Activated naive CD8-positive, alpha-beta T cell (primary cell): Measurements from ENCODE around the gene ARHGEF16.

Source experiments
- H3K27ac Mint-ChIP-seq: one replicate; pipeline ENCODE4 v1.8.0; 2021; ENCODE audit warnings: mixed read lengths
- H3K27me3 Mint-ChIP-seq: one replicate; pipeline ENCODE4 v1.8.0; 2021; ENCODE audit warnings: mixed read lengths
- H3K36me3 Mint-ChIP-seq: one replicate; pipeline ENCODE4 v1.8.0; 2021; ENCODE audit warnings: mixed read lengths
- H3K4me1 Mint-ChIP-seq: one replicate; pipeline ENCODE4 v1.8.0; 2021; ENCODE audit warnings: low read depth, mixed read lengths
- H3K4me3 Mint-ChIP-seq: one replicate; pipeline ENCODE4 v1.8.0; 2021; ENCODE audit warnings: mild to moderate bottlenecking, mixed read lengths
- H3K9me3 Mint-ChIP-seq: one replicate; pipeline ENCODE4 v1.8.0; 2021; ENCODE audit warnings: low read depth, mixed read lengths

Gene ARHGEF16

GRCh38 chr1:3455670-3456448, 1.4 kb downstream of the ARHGEF16 start:
- no peak overlapping the region for H3K27ac Mint-ChIP-seq
- no peaks in the 10 kb centered on the region for H3K9me3 Mint-ChIP-seq
- peaks cover 4% of the 10 kb centered on the region for H3K27me3 Mint-ChIP-seq
- peaks cover 4% of the 10 kb centered on the region for H3K4me1 Mint-ChIP-seq
- no peaks in the 10 kb centered on the region for H3K36me3 Mint-ChIP-seq
- H3K4me3 Mint-ChIP-seq = peak overlapping the region; percentile 66

GRCh38 chr1:3456449-3456963, 2.0 kb downstream of the ARHGEF16 start:
- Mint-ChIP-seq H3K27me3 (peaks cover 2% of the 10 kb centered on the region), H3K9me3 (no peaks in the 10 kb centered on the region), H3K4me3 (no peak overlapping the region)

DNA sequence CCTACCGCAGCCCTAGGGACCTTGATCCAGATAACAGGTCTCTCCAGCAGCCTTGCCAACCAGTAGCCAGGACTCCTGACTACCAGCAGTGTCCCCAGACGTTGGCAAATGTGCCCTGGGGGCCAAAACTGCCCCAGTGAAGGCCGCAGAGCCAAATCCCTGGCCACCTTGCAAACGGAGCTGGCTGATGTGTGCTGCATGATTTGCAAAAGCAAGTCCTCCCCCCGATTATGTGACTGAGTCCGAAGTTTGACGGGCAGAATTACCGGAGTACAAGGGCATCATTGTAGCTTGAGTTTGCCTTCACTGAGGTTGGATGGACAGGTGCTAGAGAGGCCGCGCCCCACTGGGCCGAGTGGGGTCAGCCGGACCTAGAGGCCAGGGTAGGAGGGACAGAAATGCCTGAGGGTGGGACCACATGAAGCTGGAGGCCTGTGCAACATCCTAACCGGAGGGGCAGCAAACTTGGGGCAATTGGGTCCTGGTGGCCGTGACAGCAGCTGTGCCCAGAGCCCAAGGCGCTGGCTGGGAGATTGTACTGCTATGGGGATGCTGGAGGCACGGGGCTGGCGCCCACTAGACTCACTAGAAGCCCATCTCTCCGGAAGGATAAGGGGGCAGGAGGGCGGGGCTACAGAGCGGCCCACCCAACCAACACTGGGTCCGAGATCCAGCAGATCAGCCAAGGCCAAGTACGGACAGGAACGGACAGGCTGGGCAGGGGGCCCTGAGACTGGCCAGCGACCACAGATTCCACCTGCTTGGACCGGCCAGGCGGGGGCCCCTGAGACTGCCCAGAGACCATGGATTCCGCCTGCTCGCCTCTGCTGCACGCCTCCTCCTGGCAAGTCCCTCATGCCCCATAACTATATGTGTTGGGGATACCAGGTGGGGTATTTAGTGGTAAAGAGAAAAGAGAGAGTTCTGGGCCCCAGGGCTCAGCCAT, 2.8 kb downstream of the ARHGEF16 start:
- H3K36me3 Mint-ChIP-seq = no peaks in the 10 kb centered on the region
- H3K4me3 Mint-ChIP-seq = no peak overlapping the region
- H3K27ac Mint-ChIP-seq = no peak overlapping the region
- H3K27me3 Mint-ChIP-seq = peaks cover 2% of the 10 kb centered on the region
- H3K4me1 Mint-ChIP-seq = peaks cover 4% of the 10 kb centered on the region
- no peaks in the 10 kb centered on the region for H3K9me3 Mint-ChIP-seq

More at GRCh38 chr1:3456449-3456963, 2.0 kb downstream of the ARHGEF16 start:
- Mint-ChIP-seq H3K4me1 (peaks cover 4% of the 10 kb centered on the region), H3K27ac (no peak overlapping the region), H3K36me3 (no peaks in the 10 kb centered on the region)

DNA sequence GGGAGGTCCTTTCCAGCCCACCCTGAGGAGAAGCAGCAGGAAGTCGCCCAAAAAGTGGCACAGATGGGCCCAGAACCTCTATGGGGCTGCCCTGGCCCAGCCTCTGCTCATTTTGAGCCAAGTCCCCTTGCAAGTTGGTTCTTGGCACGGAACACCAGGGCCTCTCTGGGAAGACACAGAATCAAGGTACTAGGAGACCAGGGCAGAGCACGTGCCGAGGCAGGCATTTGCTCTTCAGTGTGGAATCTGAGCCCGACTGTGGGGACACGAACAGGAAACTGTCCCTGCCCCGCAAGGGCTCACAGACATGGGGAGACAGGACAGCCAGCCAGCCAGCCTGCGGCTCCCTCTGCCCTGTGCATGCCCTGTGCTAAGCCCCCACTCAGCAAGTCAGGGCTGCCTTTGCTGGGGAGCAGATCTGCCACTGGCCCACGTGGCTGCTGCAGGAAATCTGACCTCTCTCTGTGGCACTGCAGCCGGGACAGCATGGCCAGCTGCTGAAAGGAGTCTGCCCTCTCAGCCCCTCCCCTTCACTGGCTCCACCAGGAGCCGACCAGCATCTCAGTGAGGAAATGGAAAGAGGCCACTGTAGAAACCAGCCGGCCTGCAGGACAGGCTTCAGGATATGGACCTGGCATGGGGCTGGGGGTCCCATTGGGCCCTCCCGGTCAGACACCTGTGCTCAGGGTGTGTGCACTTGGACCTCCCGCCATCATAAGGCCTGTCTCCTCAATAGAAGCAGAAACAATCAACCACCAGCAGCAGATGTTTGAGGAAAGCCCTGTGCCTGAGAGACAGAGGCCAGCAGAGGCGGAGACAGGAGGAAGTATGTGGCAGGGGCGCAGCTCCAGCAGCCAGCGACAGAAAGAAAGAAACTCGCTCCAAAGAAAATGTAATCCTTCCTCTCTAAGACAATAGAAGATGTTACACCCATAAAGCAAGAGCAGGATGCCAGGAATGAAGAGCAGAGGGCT, 3.7 kb downstream of the ARHGEF16 start:
- no peak overlapping the region for H3K4me3 Mint-ChIP-seq
- H3K9me3 Mint-ChIP-seq = no peaks in the 10 kb centered on the region
- H3K27me3 Mint-ChIP-seq = peaks cover 1% of the 10 kb centered on the region
- H3K36me3 Mint-ChIP-seq = no peaks in the 10 kb centered on the region
- H3K27ac Mint-ChIP-seq = no peak overlapping the region
- peaks cover 3% of the 10 kb centered on the region for H3K4me1 Mint-ChIP-seq

DNA sequence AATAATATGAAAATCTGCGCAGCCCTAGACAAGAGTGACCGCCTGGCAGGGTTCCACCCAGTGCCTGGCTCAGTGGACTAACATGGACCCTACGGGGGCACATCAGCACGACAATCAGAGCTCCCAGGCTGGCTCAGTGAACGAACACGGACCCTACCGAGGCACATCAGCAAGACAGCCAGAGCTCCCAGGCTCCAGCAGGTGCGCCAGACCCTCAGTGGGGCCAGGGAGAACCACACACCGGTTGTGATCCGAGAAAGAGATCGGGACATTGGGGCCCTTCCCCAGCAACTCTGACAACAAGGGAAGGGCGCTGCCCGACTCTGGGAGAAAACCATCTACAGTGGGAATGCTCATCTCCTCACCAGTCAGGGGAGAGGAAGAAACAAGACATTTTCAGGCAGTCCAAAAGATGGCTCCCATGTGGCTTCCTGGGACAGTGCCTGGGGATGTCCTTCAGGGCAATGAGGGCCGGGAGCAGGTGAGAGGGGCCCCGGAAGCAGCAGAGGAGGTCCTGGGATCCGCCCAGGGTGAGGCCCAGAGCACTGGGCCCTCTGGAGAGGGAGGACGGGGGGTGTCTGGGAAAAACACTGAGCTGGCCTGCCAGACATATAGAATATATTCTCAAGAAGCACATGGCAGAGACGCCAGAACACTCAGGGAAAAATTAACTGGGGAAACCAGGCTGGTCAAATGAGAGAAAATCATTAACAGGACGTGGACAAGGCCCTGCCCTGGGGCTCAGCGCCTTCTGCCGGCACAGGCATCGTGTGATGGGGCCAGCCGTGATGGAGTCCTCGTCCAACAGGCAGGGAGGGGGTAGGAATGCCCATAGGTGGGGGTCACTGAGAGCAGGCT, 4.8 kb downstream of the ARHGEF16 start:
- H3K27me3 Mint-ChIP-seq = no peaks in the 10 kb centered on the region
- peaks cover 2% of the 10 kb centered on the region for H3K4me1 Mint-ChIP-seq
- no peaks in the 10 kb centered on the region for H3K9me3 Mint-ChIP-seq
- no peaks in the 10 kb centered on the region for H3K36me3 Mint-ChIP-seq
- H3K27ac Mint-ChIP-seq = no peak overlapping the region
- no peak overlapping the region for H3K4me3 Mint-ChIP-seq

DNA sequence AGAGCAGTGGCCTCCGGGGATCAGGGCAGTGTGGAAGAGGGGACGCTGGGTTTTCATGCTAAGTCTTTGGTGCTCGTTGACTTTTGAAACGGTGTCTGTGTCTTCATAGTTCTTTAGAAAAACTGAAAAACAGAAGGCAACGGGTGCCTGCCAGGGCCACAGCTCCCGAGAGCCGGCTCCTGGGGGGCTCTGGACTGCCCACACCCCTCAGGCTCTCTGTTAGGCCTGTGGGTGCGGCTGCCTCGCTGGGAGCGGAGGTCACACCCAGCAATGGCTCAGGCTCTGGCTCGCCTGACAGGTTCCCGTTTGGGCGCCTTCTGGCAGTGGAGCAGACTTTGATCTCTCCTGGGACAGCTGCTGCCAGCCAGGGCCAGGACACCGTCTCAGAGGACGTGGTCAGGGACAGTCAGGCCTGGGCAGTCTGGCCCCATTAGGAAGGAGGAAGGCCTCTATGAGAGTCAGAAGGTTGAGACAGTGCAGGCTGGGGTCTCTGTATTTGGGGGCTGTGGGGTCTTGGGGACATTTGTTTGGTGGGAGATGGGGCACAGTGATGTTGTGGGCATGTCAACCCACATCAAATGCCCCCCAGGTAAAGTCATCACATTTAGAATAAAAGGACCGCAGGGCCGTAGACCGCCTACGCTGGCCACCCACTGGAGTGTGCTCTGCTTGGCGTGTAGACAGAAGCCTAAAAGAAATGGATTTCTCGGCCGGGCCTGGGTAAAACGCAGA, 5.6 kb downstream of the ARHGEF16 start:
- peaks cover 2% of the 10 kb centered on the region for H3K4me1 Mint-ChIP-seq
- H3K36me3 Mint-ChIP-seq = no peaks in the 10 kb centered on the region
- H3K27ac Mint-ChIP-seq = no peak overlapping the region
- H3K9me3 Mint-ChIP-seq = no peaks in the 10 kb centered on the region
- H3K4me3 Mint-ChIP-seq = no peak overlapping the region
- H3K27me3 Mint-ChIP-seq = no peaks in the 10 kb centered on the region

DNA sequence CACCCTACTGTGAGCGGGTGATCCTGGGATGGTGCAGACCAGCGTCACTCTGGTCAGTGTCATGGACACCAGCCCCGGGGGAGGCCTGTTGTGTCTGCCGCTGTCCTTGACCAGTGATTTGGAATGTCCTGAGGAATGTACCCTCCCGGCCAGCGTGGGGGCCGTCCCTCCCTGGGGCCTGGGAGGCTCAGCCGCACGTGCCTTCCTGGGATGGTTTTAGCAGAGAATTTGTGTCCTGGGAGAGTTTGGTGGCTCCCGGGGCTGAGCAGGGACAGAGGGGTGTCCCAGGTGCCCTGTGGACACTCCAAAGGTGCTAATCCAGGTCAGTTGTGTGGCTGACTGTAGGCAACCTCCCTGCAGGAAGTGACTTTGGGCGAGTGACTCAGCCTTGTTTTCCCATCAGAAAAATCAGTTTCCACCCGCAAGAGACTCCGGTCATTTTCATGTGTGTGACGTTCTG, 6.2 kb downstream of the ARHGEF16 start:
- Mint-ChIP-seq H3K4me1 (no peaks in the 10 kb centered on the region), H3K9me3 (no peaks in the 10 kb centered on the region), H3K27me3 (no peaks in the 10 kb centered on the region), H3K4me3 (no peak overlapping the region), H3K36me3 (no peaks in the 10 kb centered on the region), H3K27ac (no peak overlapping the region)

GRCh38 chr1:3461238-3461933, 6.9 kb downstream of the ARHGEF16 start:
- Mint-ChIP-seq H3K4me1 (no peaks in the 10 kb centered on the region), H3K36me3 (no peaks in the 10 kb centered on the region), H3K27ac (no peak overlapping the region), H3K4me3 (no peak overlapping the region), H3K9me3 (no peaks in the 10 kb centered on the region), H3K27me3 (no peaks in the 10 kb centered on the region)

DNA sequence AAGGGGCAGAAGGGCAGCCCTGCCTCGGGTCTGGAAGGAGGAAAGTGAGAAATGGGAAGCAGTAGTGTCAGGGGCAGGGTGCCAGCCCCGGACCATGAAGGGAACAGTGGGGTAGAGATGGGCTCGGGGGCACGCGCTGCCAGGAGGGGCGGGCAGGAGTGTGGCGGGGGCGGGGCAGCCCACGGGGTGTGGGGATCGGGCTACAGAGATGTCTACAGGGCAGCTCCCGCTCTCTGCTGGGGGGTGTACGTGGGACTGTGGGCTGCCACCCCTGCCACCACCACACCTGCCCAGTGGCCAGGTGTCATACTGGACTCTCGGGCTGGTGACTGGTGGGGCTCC, 7.4 kb downstream of the ARHGEF16 start:
- Mint-ChIP-seq H3K27me3 (no peaks in the 10 kb centered on the region), H3K36me3 (no peaks in the 10 kb centered on the region), H3K27ac (no peak overlapping the region), H3K4me1 (no peaks in the 10 kb centered on the region), H3K9me3 (no peaks in the 10 kb centered on the region), H3K4me3 (no peak overlapping the region)

DNA sequence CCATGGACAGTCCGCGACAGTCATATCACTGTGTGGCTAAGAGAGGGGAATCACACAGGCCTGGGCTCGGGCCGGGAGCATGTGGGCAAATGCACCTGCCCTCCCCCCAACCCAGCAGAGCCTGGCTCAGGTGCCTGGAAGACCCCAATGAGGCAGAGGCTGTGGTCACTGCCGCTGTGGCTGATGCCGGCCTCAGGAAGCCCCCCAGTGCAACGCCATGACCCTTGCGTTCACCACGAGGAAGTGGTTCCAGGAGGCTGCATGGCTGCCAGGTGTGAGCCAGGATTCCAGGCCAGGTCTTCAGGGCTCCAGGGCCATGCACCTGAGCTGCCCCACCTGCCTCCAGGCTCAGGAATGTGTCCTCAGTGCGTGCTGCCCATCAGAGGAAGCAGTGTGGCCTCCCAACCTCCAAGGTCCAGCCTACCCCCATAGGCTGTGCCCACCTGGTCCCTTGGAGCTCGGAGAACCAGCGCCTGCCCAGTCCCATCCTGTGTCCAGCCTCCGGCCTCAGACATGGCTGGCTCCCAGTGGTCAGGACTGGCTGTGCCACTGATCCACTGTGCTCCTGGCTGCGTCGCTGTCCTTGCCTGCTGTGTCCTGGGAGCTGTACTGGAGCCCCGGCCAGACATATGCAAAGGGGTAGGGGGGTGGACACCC, 8.0 kb downstream of the ARHGEF16 start:
- Mint-ChIP-seq H3K9me3 (no peaks in the 10 kb centered on the region), H3K4me3 (no peak overlapping the region), H3K4me1 (no peaks in the 10 kb centered on the region), H3K27ac (no peak overlapping the region), H3K36me3 (no peaks in the 10 kb centered on the region), H3K27me3 (no peaks in the 10 kb centered on the region)

- no peaks in the 10 kb centered on the region for H3K4me1 Mint-ChIP-seq
- H3K27me3 Mint-ChIP-seq = no peaks in the 10 kb centered on the region
- H3K9me3 Mint-ChIP-seq = no peaks in the 10 kb centered on the region
- H3K4me3 Mint-ChIP-seq = no peak overlapping the region
- H3K36me3 Mint-ChIP-seq = no peaks in the 10 kb centered on the region
- H3K27ac Mint-ChIP-seq = no peak overlapping the region
Measured at GRCh38 chr1:3463013-3463385, 8.5 kb downstream of the ARHGEF16 start.

GRCh38 chr1:3463408-3463863, 9.0 kb downstream of the ARHGEF16 start:
- Mint-ChIP-seq H3K4me3 (no peak overlapping the region), H3K36me3 (no peaks in the 10 kb centered on the region), H3K4me1 (no peaks in the 10 kb centered on the region), H3K9me3 (no peaks in the 10 kb centered on the region), H3K27ac (no peak overlapping the region), H3K27me3 (no peaks in the 10 kb centered on the region)
